Measurements from ENCODE around the gene PGAP3.
"Not testable (repeated sequence)": the region's sequence is repeated elsewhere in the genome, so short reads cannot be mapped to it uniquely, and the experiment has no call there.

PGAP3 gene

DNA sequence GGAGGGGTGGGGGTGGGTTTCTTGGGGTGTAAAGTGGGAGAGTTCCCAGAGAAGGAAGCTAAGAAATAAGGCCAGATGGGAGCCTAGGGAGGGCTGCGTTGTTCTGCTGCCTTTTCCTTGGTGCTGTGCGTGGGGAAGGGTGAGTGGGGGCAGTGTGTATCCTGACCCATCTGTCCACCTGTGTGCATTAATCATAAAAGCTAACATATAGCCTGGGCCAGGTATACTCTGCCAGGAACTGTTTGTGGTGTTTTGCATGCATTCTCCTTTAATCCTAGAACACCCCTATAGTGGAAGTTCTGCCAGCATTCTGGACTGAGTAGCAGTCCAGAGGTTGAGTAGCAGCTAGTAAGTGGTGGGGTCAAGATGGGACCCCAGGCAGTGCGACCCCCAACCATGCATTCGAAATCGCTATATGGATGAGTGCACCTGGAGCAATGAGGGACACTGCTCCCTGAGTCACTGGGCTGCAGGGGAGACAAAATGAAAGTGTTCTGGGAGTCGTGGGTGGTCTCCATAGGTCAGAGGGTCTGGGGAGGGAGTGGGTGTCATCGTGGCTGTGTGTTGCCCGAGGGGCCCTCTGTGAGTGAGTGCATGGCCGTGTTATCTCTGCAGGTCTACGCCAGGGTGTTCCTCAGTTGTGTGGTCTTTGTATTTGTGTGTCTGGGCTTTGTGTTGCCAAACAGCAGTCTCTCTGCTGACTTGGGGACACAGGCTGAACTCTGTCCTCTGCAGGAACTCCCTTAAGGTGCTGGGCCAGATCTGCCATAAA is 13.3 kb upstream of the PGAP3 start:
- no peak for DNase-seq (ENCODE audit: low read depth in 2 of 2)
- TF ChIP-seq, protein P1, sequence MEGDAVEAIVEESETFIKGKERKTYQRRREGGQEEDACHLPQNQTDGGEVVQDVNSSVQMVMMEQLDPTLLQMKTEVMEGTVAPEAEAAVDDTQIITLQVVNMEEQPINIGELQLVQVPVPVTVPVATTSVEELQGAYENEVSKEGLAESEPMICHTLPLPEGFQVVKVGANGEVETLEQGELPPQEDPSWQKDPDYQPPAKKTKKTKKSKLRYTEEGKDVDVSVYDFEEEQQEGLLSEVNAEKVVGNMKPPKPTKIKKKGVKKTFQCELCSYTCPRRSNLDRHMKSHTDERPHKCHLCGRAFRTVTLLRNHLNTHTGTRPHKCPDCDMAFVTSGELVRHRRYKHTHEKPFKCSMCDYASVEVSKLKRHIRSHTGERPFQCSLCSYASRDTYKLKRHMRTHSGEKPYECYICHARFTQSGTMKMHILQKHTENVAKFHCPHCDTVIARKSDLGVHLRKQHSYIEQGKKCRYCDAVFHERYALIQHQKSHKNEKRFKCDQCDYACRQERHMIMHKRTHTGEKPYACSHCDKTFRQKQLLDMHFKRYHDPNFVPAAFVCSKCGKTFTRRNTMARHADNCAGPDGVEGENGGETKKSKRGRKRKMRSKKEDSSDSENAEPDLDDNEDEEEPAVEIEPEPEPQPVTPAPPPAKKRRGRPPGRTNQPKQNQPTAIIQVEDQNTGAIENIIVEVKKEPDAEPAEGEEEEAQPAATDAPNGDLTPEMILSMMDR (IDR thresholded peaks at IDR 0.05; ENCODE audit: low read depth, low read length) = no peak
- peak overlapping the region; percentile 71 to 85 for H3K4me3 ChIP-seq (replicated peaks in 1 of 2; ENCODE audit: low read depth in 2 of 2, low read length in 2 of 2)

DNA sequence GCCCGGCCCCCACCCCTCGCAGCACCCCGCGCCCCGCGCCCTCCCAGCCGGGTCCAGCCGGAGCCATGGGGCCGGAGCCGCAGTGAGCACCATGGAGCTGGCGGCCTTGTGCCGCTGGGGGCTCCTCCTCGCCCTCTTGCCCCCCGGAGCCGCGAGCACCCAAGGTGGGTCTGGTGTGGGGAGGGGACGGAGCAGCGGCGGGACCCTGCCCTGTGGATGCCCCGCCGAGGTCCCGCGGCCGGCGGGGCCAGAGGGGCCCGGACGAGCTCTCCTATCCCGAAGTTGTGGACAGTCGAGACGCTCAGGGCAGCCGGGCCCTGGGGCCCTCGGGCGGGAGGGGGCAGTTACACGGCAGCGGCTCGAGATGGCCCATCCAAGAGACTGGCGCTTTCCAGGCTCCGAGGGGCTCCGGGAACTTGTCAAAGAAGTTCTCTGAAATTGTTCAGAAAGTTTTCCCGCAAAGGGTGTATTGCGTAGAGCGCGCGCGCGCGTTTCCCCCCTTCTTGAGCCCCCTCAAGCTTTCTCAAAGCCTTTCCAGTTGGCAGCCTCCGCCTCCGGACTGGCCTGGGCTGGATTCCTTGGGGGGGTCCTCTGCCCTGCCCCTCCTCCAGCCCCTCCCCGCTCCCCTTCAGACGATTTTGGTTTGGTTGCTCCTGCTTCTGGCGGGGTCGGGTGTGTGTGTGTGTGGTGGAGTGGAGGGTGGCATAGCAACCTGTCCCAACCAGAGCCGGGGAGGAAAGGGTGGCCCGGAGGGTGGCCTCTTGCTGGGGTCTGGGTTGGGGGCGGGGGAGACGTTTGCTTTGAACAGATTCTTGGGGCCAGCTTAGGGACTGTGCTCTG is 12.5 kb upstream of the PGAP3 start:
- peak overlapping the region; percentile 71 to 85 for H3K4me3 ChIP-seq (replicated peaks in 1 of 2; ENCODE audit: low read depth in 2 of 2, low read length in 2 of 2)
- TF ChIP-seq, protein P1 (IDR thresholded peaks at IDR 0.05; ENCODE audit: low read depth, low read length) = no peak
- peak; percentile 29 to 30 for DNase-seq (ENCODE audit: low read depth in 2 of 2)

DNA sequence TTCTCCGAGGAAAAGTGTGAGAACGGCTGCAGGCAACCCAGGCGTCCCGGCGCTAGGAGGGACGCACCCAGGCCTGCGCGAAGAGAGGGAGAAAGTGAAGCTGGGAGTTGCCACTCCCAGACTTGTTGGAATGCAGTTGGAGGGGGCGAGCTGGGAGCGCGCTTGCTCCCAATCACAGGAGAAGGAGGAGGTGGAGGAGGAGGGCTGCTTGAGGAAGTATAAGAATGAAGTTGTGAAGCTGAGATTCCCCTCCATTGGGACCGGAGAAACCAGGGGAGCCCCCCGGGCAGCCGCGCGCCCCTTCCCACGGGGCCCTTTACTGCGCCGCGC is 11.9 kb upstream of the PGAP3 start, which contains the start of gene ERBB2:
ERBB2 (plus strand) TSS at position 247 of the 330 bp plus-strand sequence. CDS start 175 bp downstream, outside the sequence.
- TF ChIP-seq, protein P1 (IDR thresholded peaks at IDR 0.05; ENCODE audit: low read depth, low read length) = no peak
- peak within 1 kb of the TSS; percentile 71 to 85 for H3K4me3 ChIP-seq (replicated peaks in 1 of 2; ENCODE audit: low read depth in 2 of 2, low read length in 2 of 2)
- peak; percentile 79 to 85 for DNase-seq (ENCODE audit: low read depth in 2 of 2)

DNA sequence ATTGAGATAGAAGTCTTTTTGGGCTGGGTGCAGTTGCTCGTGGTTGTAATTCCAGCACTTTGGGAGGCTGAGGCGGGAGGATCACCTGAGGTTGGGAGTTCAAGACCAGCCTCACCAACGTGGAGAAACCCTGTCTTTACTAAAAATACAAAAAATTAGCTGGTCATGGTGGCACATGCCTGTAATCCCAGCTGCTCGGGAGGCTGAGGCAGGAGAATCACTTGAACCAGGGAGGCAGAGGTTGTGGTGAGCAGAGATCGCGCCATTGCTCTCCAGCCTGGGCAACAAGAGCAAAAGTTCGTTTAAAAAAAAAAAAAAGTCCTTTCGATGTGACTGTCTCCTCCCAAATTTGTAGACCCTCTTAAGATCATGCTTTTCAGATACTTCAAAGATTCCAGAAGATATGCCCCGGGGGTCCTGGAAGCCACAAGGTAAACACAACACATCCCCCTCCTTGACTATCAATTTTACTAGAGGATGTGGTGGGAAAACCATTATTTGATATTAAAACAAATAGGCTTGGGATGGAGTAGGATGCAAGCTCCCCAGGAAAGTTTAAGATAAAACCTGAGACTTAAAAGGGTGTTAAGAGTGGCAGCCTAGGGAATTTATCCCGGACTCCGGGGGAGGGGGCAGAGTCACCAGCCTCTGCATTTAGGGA is 11.4 kb upstream of the PGAP3 start:
- not testable (repeated sequence) for DNase-seq (ENCODE audit: low read depth in 2 of 2)
- H3K4me3 ChIP-seq (replicated peaks in 1 of 2; ENCODE audit: low read depth in 2 of 2, low read length in 2 of 2) = peak overlapping the region; percentile 71 to 85

DNA sequence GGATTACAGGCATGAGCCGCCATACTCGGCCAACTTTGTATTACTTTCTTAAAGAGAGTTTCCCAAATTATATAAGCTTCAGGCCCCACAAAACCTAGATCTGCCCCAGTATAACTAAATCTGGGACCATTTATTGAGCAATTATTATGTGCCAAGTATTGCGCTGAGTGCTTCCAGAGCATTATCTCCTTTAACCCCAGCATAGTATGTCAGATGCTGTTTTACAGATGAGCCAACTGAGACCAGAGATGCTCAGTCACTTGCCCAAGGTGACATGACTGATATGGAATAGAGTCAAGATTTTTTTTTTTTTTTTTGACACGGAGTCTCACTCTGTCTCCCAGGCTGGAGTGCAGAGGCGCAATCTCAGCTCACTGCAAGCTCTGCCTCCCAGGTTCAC is 10.1 kb upstream of the PGAP3 start:
- no peak overlapping the region for H3K4me3 ChIP-seq (replicated peaks in 1 of 2; ENCODE audit: low read depth in 2 of 2, low read length in 2 of 2)
- DNase-seq (ENCODE audit: low read depth in 2 of 2) = no peak
- TF ChIP-seq, protein P1 (IDR thresholded peaks at IDR 0.05; ENCODE audit: low read depth, low read length) = no peak

DNA sequence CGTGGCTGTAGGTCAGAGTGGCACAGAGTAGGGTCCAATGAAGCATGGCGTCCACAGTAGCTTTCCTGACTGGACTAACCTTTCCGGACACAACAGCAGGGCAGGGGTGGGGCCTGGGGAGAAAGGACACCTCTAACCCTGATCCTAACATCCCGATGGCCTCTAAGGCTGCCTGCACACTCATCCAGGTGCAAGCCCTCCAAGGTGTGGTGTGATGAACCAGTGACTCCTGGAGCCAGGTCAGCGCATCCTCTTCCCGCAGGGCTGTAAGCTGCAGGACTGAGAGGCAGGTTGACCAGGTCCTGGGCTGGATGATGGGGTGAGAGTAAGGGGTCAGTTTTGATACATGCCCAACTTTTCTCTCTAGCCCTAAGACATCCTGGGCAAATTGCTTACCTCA is 8.9 kb upstream of the PGAP3 start:
- TF ChIP-seq, protein P1 (IDR thresholded peaks at IDR 0.05; ENCODE audit: low read depth, low read length) = no peak
- no peak for DNase-seq (ENCODE audit: low read depth in 2 of 2)
- H3K4me3 ChIP-seq (replicated peaks in 1 of 2; ENCODE audit: low read depth in 2 of 2, low read length in 2 of 2) = no peak overlapping the region

DNA sequence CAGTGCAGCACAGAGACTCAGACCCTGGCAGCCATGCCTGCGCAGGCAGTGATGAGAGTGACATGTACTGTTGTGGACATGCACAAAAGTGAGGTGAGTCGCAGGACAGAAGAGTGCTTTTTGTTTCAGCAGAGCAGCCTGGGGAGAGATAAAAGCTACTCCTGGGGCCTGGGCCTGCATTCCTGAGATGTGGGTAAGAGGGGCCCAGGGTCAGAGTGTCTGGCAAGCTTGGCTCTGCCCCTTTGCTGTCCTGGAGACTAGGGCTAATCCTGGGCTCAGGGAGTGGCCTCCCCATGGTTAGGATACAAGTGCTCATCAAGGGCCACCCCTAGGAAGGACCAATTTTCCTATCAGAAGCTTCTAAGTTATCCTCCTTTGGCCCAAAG is 7.2 kb upstream of the PGAP3 start:
- no peak for DNase-seq (ENCODE audit: low read depth in 2 of 2)
- no peak overlapping the region for H3K4me3 ChIP-seq (replicated peaks in 1 of 2; ENCODE audit: low read depth in 2 of 2, low read length in 2 of 2)
- TF ChIP-seq, protein P1 (IDR thresholded peaks at IDR 0.05; ENCODE audit: low read depth, low read length) = no peak
